Neural crest cell (in vitro differentiated cells): ENCODE results near the gene ACBD6. TPM values are rescaled to one million over a fixed set of nuclear protein-coding genes. Genes with fewer than 3 reads are reported as not detected.

Source experiments
- DNase-seq: peaks from one replicate; pipeline ENCODE4 v3.0.0; 2021; ENCODE audit warnings: low read depth, mixed read lengths, low spot score
- H3K27ac Mint-ChIP-seq: one replicate; pipeline ENCODE4 v1.8.0; 2021; ENCODE audit warnings: mild to moderate bottlenecking, mixed read lengths; ENCODE audit not compliant: unreplicated experiment
- H3K27me3 Mint-ChIP-seq: 2 replicates; pipeline ENCODE4 v1.8.0; 2021; ENCODE audit warnings: low read depth, mild to moderate bottlenecking, mixed read lengths
- H3K36me3 Mint-ChIP-seq: 2 replicates; pipeline ENCODE4 v1.8.0; 2021; ENCODE audit warnings: low read depth, mild to moderate bottlenecking, mixed read lengths
- H3K4me1 Mint-ChIP-seq: 2 replicates; pipeline ENCODE4 v1.8.0; 2021; ENCODE audit warnings: mixed read lengths
- H3K4me3 Mint-ChIP-seq: one replicate; pipeline ENCODE4 v1.8.0; 2021; ENCODE audit warnings: mild to moderate bottlenecking, mixed read lengths
- H3K9me3 Mint-ChIP-seq: 2 replicates; pipeline ENCODE4 v1.8.0; 2021; ENCODE audit warnings: mixed read lengths
- CTCF ChIP-seq: fragments of 200-600 bp; sonication (generic); conservative IDR thresholded peaks from 2 replicates; pipeline ENCODE4 v1.5.0; 2021; ENCODE audit warnings: antibody characterized with exemption, mild to moderate bottlenecking
- total RNA-seq: library from RNA; stranded (reverse); gene quantifications from 2 replicates; pipeline ENCODE4 v1.2.1, GENCODE V29; 2021

Gene ACBD6
- total RNA-seq, 1 donor from 2014 or later, result 59.1 TPM

- peaks cover 8% of the 10 kb centered on the region for H3K36me3 Mint-ChIP-seq
- H3K27me3 Mint-ChIP-seq, result no peaks in the 10 kb centered on the region
- H3K4me3 Mint-ChIP-seq, result no peak overlapping the region
- TF ChIP-seq CTCF, result no peak
- no peaks in the 10 kb centered on the region for H3K4me1 Mint-ChIP-seq
- no peak overlapping the region for H3K27ac Mint-ChIP-seq
- H3K9me3 Mint-ChIP-seq, result no peaks in the 10 kb centered on the region
- DNase-seq, result no peak
These were observed 216.0 kb downstream of the ACBD6 start for GRCh38 chr1:180286417-180286816.

GRCh38 chr1:180283098-180283497 is 219.3 kb downstream of the ACBD6 start:
- Mint-ChIP-seq H3K36me3 (peaks cover 8% of the 10 kb centered on the region), H3K9me3 (no peaks in the 10 kb centered on the region), H3K4me3 (no peak overlapping the region), H3K27me3 (no peaks in the 10 kb centered on the region), H3K27ac (no peak overlapping the region), H3K4me1 (no peaks in the 10 kb centered on the region)
- no peak for DNase-seq
- no peak for TF ChIP-seq CTCF

- DNase-seq, result no peak
- no peaks in the 10 kb centered on the region for H3K4me1 Mint-ChIP-seq
- H3K27ac Mint-ChIP-seq, result no peak overlapping the region
- no peaks in the 10 kb centered on the region for H3K9me3 Mint-ChIP-seq
- H3K4me3 Mint-ChIP-seq, result no peak overlapping the region
- H3K27me3 Mint-ChIP-seq, result no peaks in the 10 kb centered on the region
- peaks cover 13% of the 10 kb centered on the region for H3K36me3 Mint-ChIP-seq
- no peak for TF ChIP-seq CTCF
These were observed 219.9 kb downstream of the ACBD6 start for GRCh38 chr1:180282401-180283044.

GRCh38 chr1:180281490-180281889 is 220.9 kb downstream of the ACBD6 start:
- no peak overlapping the region for H3K4me3 Mint-ChIP-seq
- H3K27ac Mint-ChIP-seq, result no peak overlapping the region

GRCh38 chr1:180280617-180281016 is 221.8 kb downstream of the ACBD6 start:
- TF ChIP-seq CTCF, result no peak
- no peak overlapping the region for H3K4me3 Mint-ChIP-seq

More at GRCh38 chr1:180281490-180281889, 220.9 kb downstream of the ACBD6 start:
- H3K4me1 Mint-ChIP-seq, result no peaks in the 10 kb centered on the region
- no peaks in the 10 kb centered on the region for H3K27me3 Mint-ChIP-seq
- H3K36me3 Mint-ChIP-seq, result peaks cover 13% of the 10 kb centered on the region
- no peaks in the 10 kb centered on the region for H3K9me3 Mint-ChIP-seq
- DNase-seq, result no peak
- TF ChIP-seq CTCF, result no peak

More at GRCh38 chr1:180280617-180281016, 221.8 kb downstream of the ACBD6 start:
- Mint-ChIP-seq H3K27me3 (no peaks in the 10 kb centered on the region), H3K27ac (no peak overlapping the region), H3K36me3 (peaks cover 16% of the 10 kb centered on the region), H3K4me1 (no peaks in the 10 kb centered on the region), H3K9me3 (no peaks in the 10 kb centered on the region)
- DNase-seq, result no peak
